HG03571 (cell line): ENCODE data around the gene NHERF2.

Experiments
- ATAC-seq: cut with Tn5 transposase; IDR thresholded peaks from one replicate; pipeline ENCODE4 v1.9.1; 2021; ENCODE audit not compliant: unreplicated experiment

The NHERF2 gene

DNA sequence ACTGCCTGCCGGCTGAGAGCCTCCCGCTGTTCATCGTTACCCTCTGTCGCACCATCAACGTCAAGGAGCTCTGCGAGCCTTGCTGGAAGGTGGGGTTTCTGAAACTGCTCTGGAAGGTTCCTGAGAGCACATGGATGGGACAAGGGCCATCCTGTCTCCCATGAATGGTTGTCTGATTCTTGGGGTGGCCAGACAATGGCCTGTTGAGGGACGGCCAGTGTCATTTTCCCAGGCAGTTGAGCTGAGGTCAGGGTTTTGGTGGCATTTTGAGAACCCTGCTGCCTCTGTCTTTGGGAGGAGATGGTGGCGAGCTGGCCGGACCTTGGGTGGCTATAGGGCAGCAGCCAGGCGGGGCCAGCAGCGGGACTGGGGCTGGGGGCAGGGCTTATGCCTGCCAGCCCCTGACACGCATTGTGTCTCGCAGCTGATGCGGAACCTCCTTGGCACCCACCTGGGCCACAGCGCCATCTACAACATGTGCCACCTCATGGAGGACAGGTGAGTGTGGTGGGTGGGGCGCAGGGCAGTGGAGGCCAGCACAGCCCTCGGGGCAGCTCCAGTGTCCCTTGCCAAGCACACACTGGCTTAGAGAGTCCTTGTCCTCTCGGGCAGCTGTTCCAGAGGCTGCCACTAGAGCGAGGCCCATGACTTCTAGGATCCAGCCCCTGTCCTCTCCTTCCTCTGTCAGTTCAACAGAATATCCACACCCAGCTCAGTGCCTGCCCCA, 30.1 kb downstream of the NHERF2 start:
- no peak for ATAC-seq

DNA sequence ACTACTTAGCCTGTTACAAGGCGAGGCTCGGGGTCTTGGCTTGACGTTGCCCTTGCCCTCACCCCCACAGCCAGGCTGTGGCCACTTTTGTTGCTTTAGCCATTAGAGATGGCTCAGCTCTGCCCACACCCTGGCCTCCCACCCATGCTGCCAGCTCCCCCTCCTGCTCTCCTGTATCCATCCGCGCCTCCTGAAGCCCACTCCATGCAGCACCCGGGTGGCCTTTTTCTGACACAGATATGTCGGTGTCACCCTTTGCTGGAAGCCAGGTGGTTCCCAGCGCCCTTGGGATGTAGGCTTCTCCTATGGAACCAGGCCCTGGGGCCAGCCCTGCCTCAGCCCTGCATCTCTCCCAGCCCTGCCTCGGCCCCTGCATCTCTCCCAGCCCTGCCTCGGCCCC, 30.7 kb downstream of the NHERF2 start:
- ATAC-seq = no peak

GRCh38 chr16:2058420-2058819, 31.7 kb downstream of the NHERF2 start:
- ATAC-seq = no peak

GRCh38 chr16:2058872-2059271, 32.2 kb downstream of the NHERF2 start:
- ATAC-seq = no peak

- ATAC-seq = no peak
Observed at GRCh38 chr16:2060346-2060745, 33.6 kb downstream of the NHERF2 start.

DNA sequence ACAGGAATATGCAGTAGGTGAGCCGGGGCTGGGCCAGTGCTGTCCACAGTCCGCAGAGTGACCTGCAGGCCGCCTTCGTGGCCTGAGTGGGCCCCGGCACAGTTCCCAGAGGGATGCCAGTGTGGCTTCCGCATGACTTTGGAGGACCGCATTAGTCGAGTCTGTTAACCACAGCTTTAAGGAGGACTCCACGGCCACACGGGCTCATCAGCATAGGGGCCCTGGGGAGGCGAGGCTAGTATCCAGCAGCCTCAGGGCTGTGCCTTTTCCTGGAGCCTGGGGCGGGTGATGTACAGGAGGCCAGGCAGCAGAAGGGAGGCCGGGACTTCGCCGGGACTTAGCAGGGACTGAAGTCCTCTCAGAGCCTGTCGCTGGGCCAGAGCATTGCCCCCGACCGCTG, 34.3 kb downstream of the NHERF2 start:
- no peak for ATAC-seq

DNA sequence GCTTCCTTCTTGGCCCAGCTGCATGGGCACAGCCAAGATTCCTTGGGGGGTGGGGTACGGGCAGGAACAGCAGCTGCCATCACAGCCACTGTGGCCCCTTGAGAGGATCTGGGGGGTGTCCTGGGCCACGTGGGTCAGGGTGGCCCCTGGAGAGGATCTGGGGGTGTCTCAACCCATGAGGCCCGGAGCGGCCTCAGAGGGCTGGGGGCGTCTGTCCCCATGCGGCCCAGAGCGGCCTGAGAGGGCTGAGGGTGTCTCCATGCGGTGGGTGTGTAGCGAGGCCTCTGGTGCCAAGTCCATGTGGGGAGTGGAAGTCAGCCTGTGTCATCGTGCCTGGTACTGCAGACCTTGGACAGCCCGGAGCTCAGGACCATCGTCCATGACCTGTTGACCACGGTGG, 34.8 kb downstream of the NHERF2 start:
- no peak for ATAC-seq

DNA sequence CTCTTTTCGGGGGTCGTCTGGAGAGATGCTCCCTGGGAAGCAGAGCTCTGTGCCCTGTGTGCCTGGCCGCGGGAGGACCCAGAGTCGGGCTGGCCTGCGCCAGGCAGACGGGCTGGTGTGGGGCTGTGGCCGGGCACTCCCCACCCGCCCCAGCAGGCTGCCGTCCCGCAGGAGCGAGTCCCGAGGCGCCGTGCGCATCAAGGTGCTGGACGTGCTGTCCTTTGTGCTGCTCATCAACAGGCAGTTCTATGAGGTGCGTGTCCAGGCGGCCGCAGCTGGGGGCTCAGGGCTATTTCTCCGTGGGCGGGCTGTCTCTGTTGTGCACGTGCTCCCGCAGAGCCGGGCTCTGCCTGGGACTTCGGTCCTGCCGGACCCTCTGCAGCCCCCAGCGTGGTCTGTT, 36.1 kb downstream of the NHERF2 start:
- ATAC-seq = no peak

DNA sequence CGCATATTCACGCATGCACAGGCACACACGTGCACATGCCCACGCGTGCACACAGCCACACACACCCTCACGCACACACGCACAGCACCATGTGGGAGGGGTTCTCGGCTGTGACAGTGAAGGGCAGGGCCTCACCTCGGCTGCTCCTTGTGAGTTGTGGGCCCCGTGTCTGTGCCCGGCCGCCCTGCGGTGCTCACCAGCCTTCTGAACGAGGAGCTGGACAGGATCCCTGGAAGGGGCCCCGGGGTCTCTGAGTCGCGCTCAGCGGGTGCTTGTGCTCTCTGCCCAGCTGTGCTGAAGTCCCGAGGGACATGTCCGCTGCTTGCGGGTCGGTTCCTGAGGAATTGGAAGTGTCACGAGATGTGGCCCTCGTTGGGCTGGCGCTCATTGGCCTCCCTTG, 37.2 kb downstream of the NHERF2 start:
- no peak for ATAC-seq

DNA sequence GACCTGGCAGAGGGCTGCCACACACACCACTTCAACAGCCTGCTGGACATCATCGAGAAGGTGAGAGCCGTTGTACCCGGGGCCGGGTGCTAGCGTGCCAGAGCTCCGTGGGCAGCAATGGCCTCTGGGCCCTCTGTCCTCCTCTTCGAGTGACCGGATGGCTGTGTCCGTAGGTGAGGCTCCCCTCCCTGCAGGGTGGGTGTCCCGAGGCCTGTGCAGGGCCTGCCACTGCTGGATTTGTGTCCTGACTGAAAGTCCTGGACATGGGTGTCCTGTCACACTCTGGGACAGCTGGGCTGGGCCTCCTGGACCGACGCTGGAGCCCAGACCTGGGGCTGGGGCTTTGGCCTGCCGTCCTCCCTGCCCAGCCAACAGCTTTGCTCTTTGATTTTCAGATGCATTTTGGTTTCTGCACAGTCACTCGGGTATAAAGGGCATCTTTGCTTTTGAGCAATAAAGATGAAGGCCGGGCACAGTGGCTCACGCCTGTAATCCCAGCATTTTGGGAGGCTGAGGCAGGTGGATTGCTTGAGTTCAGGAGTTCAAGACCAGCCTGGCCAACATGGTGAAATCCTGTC, 37.8 kb downstream of the NHERF2 start:
- no peak for ATAC-seq

GRCh38 chr16:2066139-2066538, 39.4 kb downstream of the NHERF2 start:
- no peak for ATAC-seq

DNA sequence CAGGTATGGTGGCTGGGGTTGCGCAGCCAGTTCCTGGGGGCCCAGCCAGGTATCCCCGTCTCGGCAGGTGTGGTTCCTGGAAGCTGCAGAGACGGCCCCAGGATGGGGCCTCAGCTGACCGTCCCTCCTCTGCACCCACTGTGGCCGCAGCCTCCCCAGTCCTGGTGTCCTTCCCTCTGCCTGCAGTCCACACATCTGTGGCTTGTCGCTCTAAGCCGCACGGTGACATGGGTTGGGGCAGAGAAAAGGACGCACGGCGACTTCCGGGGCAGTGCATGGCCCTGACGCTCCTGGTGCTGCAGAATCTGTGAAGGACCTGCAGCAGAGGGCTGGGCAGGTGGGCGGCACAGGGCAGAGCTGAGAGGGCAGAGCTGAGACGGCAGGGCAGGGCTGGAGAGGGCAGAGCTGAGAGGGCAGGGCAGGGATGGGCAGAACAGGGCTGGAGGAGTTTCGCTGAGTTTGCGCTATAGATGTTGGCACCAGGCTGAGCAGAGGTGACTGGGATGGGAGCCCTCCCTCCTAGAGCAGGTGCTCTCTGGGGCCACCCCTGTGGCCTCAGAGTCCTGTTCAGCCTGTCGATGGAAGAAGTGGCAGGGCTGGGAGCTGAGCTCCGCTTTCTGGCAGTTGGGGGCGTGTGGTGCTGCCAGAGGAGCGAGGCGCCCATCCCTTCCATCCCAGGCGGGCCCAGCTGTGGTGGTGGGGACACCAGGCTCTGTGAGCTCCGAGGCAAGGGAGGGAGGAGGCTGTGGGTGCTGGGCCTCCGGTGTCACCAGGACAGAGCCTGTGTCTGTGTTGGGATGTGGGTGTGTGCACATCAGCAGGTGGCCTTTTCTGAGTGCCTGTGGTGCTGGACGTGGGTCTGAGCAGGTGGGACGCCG, 44.1 kb downstream of the NHERF2 start:
- no peak for ATAC-seq

DNA sequence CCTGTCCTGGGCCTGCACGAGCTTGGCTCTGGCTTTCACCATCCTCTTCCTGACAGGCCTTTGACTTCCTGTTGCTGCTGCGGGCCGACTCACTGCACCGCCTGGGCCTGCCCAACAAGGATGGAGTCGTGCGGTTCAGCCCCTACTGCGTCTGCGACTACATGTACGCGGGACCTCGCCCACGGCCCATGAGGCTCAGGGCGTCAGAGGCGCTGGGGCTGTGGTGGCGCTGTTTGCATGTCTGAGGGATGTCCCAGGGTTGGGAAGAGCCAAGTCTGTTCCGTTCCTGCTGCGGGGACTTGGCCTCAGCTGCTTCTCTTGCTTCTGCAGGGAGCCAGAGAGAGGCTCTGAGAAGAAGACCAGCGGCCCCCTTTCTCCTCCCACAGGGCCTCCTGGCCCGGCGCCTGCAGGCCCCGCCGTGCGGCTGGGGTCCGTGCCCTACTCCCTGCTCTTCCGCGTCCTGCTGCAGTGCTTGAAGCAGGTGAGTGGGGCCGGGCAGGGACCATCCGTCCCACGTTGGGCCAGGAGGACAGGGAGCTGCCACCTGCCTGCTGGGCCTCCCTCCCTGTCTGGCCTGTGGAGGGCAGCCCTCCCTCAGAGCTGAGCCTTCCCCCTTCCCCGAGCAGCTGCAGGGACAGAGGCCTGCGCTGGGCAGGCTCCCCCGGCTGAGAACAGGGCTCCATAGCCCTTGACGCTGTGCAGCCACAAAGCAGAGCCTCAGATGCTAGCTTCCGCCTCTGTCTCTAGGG, 44.9 kb downstream of the NHERF2 start:
- ATAC-seq = no peak

DNA sequence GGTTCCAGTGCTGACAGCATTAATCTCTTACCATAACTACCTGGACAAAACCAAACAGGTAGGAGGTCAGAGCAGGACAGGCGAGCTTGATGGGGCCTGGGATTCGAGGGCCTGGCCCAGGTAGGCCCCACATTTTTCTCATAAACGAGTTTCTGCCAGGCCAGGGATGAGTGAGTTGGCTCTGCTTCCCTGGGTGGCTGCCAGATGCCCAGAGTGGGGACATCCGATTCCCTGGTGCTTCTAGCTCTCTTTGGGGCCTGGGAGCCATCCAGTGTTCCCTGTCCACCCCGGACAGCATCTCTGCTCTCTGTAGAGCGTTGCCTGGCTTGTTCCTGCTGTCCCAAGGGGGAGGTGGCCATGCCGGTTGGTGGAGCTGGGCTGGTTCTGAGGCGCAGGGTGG, 46.2 kb downstream of the NHERF2 start:
- no peak for ATAC-seq

GRCh38 chr16:2074071-2074470, 47.4 kb downstream of the NHERF2 start:
- no peak for ATAC-seq

DNA sequence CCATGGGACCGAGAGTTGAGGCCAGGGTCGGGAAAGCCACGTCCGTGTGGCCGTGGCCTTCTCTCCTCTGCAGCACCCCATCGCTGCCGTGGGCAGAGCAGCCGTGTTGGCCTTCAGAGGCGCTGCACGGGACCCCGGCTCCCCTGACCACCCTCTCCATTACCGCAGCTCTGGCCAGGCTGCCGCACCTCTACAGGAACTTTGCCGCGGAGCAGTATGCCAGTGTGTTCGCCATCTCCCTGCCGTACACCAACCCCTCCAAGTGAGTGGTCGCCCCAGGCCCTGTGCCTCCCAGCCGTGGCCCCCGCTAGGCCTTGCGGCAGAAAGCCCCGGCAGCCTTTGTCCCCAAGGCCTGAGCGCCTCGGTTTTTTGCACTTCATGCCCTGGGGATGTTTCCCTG, 48.9 kb downstream of the NHERF2 start:
- ATAC-seq = no peak

GRCh38 chr16:2076072-2076865, 49.6 kb downstream of the NHERF2 start:
- ATAC-seq = no peak

- ATAC-seq = no peak
Observed at GRCh38 chr16:2077016-2077415, 50.3 kb downstream of the NHERF2 start.

DNA sequence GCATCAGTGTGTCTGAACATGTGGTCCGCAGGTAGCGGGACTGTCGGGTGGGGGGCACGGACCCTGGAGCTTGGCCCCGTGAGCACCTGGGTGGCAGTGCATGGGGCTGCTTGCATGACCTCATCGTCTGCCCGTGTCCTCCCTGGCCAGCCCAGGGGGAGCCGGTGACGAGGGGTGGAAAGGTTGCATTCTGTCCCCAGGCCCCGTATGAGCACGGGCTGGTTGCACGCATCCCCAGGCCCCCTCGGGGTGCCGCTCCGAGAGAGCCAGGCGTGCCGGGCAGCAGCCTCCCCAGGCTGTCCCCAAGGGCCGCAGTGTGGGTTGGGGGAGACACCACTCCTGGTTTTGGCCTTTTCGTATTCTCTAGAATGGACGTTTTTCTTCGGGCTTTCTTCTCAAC, 51.0 kb downstream of the NHERF2 start:
- ATAC-seq = no peak

DNA sequence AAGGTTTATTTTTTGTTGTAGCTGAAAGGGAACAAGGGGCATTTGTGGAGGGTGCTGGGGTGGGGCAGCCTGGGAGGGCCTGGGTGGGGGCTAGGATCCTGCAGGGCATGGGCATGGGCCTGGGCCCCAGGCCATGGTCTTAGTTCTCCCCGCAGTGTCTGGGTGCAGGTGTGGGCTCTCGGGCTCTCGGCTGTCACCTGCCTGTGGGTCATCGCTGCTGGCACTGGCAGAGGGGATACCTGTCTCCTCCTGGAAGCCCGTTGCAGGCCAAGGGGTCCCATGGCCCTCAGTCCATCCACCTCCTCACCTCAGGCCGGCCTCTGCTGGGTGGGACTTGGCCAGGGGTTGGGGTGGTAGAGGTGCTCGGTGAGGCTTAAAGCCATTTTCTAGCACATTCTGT, 51.4 kb downstream of the NHERF2 start:
- ATAC-seq = no peak

DNA sequence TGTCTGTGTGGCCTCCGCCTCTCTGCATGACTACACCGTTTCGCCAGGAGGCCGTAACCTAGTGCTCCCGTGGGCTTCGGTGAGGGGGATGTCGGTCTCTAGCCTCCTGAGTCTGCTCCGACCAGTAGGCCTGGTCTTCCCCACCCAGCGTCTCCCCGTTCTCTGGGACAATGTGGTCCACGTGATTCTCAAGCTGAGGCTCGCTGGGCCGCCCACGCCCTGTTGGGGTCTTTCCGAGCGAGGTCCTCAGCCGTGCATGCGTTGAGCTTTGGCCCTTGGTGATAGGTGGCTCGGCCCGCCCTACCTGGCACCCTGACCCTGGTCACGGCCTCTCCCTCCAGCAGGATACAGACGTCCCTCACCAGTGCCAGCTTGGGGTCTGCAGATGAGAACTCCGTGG, 52.0 kb downstream of the NHERF2 start:
- no peak for ATAC-seq
